ENCODE data around the gene NBR1.
"Not testable (repeated sequence)": the region's sequence is repeated elsewhere in the genome, so short reads cannot be mapped to it uniquely, and the experiment has no call there.

GRCh38 chr17:43203013-43203412 is 32.0 kb downstream of the NBR1 start:
- not testable (repeated sequence) for TF ChIP-seq CTCF (conservative IDR thresholded peaks at IDR 0.05); EZH2 (IDR thresholded peaks at IDR 0.05; ENCODE audit: low read depth)
